ENCODE results near the gene TNFRSF4. TPM values are rescaled to one million over a fixed set of nuclear protein-coding genes. Genes with fewer than 3 reads are reported as not detected.

TNFRSF4 gene
- total and polyA plus RNA-seq, 10 donors, result 6.6 to 23.4 (median 13.6) TPM

- peaks cover 0 to 85% (median 51%) of the 10 kb centered on the region in 7 donors for H3K27me3 ChIP-seq (replicated peaks in 1 of 7)
- intact Hi-C loops (cut with DNase I; ENCODE audit: low total_unique reads), result no loop called here
- no peak for TF ChIP-seq POLR2A (IDR thresholded peaks at IDR 0.05)
- TF ChIP-seq, protein P1, sequence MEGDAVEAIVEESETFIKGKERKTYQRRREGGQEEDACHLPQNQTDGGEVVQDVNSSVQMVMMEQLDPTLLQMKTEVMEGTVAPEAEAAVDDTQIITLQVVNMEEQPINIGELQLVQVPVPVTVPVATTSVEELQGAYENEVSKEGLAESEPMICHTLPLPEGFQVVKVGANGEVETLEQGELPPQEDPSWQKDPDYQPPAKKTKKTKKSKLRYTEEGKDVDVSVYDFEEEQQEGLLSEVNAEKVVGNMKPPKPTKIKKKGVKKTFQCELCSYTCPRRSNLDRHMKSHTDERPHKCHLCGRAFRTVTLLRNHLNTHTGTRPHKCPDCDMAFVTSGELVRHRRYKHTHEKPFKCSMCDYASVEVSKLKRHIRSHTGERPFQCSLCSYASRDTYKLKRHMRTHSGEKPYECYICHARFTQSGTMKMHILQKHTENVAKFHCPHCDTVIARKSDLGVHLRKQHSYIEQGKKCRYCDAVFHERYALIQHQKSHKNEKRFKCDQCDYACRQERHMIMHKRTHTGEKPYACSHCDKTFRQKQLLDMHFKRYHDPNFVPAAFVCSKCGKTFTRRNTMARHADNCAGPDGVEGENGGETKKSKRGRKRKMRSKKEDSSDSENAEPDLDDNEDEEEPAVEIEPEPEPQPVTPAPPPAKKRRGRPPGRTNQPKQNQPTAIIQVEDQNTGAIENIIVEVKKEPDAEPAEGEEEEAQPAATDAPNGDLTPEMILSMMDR (IDR thresholded peaks at IDR 0.05 in 8 of 11, conservative IDR thresholded peaks at IDR 0.05 in 3 of 11), result no peak
- TF ChIP-seq POLR2AphosphoS5 (IDR thresholded peaks at IDR 0.05), result no peak
- H3K4me3 ChIP-seq, result no peak overlapping the region
- H3K4me1 ChIP-seq, result peaks cover 0 to 26% (median under 1%) of the 10 kb centered on the region in 6 donors
- no peaks in the 10 kb centered on the region for H3K9me3 ChIP-seq
- 76 to 91% (median 78%) methylated on average over 24 to 48 of the region's 48 CpGs for WGBS, 5 donors
- no peak for DNase-seq
- no peaks in the 10 kb centered on the region for H3K36me3 ChIP-seq
- H3K27ac ChIP-seq, result no peak overlapping the region
Measured at GRCh38 chr1:1164701-1165451, 49.1 kb downstream of the TNFRSF4 start.

- intact Hi-C loops (cut with DNase I; ENCODE audit: low total_unique reads), result no loop called here
- no peaks in the 10 kb centered on the region for H3K9me3 ChIP-seq
- WGBS, 5 donors, result 78 to 85% (median 82%) methylated on average over 21 to 26 of the region's 26 CpGs
- DNase-seq, result no peak
- H3K4me1 ChIP-seq, result peaks cover 0 to 21% (median 0%) of the 10 kb centered on the region in 6 donors
- H3K4me3 ChIP-seq, result no peak overlapping the region
- H3K27ac ChIP-seq, result no peak overlapping the region
- H3K27me3 ChIP-seq (replicated peaks in 1 of 7), result peaks cover 0 to 80% (median 46%) of the 10 kb centered on the region in 7 donors
- TF ChIP-seq, protein P1 (IDR thresholded peaks at IDR 0.05 in 8 of 11, conservative IDR thresholded peaks at IDR 0.05 in 3 of 11), result no peak
- no peak for TF ChIP-seq POLR2A (IDR thresholded peaks at IDR 0.05)
- TF ChIP-seq POLR2AphosphoS5 (IDR thresholded peaks at IDR 0.05), result no peak
- H3K36me3 ChIP-seq, result no peaks in the 10 kb centered on the region
Measured at GRCh38 chr1:1164361-1164700, 49.6 kb downstream of the TNFRSF4 start.

DNA sequence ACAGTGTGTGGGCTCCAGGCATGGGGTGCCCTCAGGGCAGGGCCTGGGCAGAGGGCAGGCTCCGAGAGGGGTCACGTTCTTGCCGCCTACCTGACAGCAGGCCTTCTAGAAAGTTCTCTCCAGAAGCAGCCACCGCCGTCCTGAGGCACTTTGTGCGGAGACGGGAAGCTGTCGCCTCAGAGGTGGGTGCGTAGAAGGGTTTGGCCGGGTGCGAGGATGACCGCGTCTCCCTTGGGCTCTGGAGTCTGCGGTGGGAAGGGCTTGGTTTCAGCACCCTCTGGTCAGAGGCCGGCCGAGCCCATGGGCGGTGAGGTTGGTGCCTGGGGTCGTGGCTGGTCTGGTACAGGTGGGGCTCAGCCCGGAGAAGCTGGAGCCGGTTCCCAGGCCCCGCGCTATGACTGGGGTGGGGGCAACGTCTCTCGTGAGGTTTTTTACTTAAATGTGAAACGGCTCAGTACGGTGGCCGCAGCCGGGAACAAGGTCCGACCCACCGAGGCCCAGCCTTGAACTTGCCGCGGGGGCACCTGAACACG is 50.3 kb downstream of the TNFRSF4 start:
- intact Hi-C loops (cut with DNase I; ENCODE audit: low total_unique reads), result no loop called here
- no peak overlapping the region for H3K4me3 ChIP-seq
- no peaks in the 10 kb centered on the region for H3K9me3 ChIP-seq
- no peak for TF ChIP-seq POLR2A (IDR thresholded peaks at IDR 0.05)
- TF ChIP-seq, protein P1 (IDR thresholded peaks at IDR 0.05 in 8 of 11, conservative IDR thresholded peaks at IDR 0.05 in 3 of 11), result no peak
- H3K36me3 ChIP-seq, result no peaks in the 10 kb centered on the region
- WGBS, 5 donors, result 89 to 95% (median 93%) methylated on average over 28 to 33 of the region's 33 CpGs
- DNase-seq, result no peak
- no peak overlapping the region for H3K27ac ChIP-seq
- peaks cover 0 to 72% (median 39%) of the 10 kb centered on the region in 7 donors for H3K27me3 ChIP-seq (replicated peaks in 1 of 7)
- H3K4me1 ChIP-seq, result peaks cover 2 to 26% (median 4%) of the 10 kb centered on the region in 6 donors

Measured in spleen (tissue), 11 donors.